Measurements from ENCODE around the gene TRAPPC12. TPM values are rescaled to one million over a fixed set of nuclear protein-coding genes. Genes with fewer than 3 reads are reported as not detected.

Gene TRAPPC12
- polyA plus RNA-seq, 1 donor (not counting 4 experiments of a cell fraction or from before 2014, with no cell fraction given): 44.2 TPM

DNA sequence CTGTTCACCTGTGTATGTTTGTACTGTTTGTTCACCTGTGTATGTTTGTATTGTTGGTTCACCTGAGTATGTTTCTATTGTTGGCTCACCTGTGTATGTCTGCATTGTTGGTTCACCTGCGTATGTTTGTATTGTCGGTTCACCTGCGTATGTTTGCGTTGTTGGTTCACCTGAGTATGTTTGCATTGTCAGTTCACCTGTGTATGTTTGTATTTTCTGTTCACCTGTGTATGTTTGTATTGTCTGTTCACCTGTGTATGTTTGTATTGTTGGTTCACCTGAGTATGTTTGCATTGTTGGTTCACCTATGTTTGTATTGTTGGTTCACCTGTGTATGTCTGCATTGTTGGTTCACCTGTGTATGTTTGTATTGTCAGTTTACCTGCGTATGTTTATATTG is 125.2 kb downstream of the TRAPPC12 start:
- Histone ChIP-seq H3K4me1 (ENCODE audit: control insufficient read depth, extremely low read depth, insufficient read depth, low read length) (no peaks in the 10 kb centered on the region), H3K9me1 (ENCODE audit: control insufficient read depth, extremely low read depth, insufficient read depth, low read length) (no peaks in the 10 kb centered on the region), H3K4me3 (ENCODE audit: control insufficient read depth in 2 of 3, extremely low read depth in 1 of 3, insufficient read depth in 2 of 3, low read depth in 1 of 3, low read length in 3 of 3) (no peak overlapping the region), H4K20me1 (ENCODE audit: control insufficient read depth, extremely low read depth, insufficient read depth, low read length) (no peaks in the 10 kb centered on the region), H3K27ac (ENCODE audit: control insufficient read depth, insufficient read depth, low read length) (no peak overlapping the region), H3K27me3 (ENCODE audit: control insufficient read depth, extremely low read depth, insufficient read depth, low read length) (no peaks in the 10 kb centered on the region), H3K79me2 (ENCODE audit: control insufficient read depth, insufficient read depth, low read length) (peaks cover 8% of the 10 kb centered on the region), H3K9me3 (ENCODE audit: control insufficient read depth, low read depth, low read length) (no peaks in the 10 kb centered on the region), H3K9ac (ENCODE audit: control insufficient read depth, extremely low read depth, insufficient read depth, low read length) (no peak overlapping the region), H3K36me3 (ENCODE audit: control insufficient read depth in 2 of 2, extremely low read depth in 1 of 2, insufficient read depth in 2 of 2, low read length in 2 of 2) (peaks cover 0 to 19% of the 10 kb centered on the region in 2 experiments), H2AFZ (ENCODE audit: control insufficient read depth, low read length) (no peak overlapping the region), H3K4me2 (ENCODE audit: control insufficient read depth, extremely low read depth, insufficient read depth, low read depth, low read length) (no peak overlapping the region)
- TF ChIP-seq EZH2 (IDR thresholded peaks at IDR 0.05; ENCODE audit: low read length): no peak
- TF ChIP-seq, protein P1, sequence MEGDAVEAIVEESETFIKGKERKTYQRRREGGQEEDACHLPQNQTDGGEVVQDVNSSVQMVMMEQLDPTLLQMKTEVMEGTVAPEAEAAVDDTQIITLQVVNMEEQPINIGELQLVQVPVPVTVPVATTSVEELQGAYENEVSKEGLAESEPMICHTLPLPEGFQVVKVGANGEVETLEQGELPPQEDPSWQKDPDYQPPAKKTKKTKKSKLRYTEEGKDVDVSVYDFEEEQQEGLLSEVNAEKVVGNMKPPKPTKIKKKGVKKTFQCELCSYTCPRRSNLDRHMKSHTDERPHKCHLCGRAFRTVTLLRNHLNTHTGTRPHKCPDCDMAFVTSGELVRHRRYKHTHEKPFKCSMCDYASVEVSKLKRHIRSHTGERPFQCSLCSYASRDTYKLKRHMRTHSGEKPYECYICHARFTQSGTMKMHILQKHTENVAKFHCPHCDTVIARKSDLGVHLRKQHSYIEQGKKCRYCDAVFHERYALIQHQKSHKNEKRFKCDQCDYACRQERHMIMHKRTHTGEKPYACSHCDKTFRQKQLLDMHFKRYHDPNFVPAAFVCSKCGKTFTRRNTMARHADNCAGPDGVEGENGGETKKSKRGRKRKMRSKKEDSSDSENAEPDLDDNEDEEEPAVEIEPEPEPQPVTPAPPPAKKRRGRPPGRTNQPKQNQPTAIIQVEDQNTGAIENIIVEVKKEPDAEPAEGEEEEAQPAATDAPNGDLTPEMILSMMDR (optimal IDR thresholded peaks at IDR 0.05 in 1 of 3, IDR thresholded peaks at IDR 0.05 in 1 of 3, conservative IDR thresholded peaks at IDR 0.05 in 1 of 3; ENCODE audit: extremely low read depth in 1 of 3, insufficient read depth in 2 of 3, low read length in 3 of 3): no peak
- FAIRE-seq: no peak
- dilution Hi-C loops (cut with MboI; ENCODE audit: extremely low pct_ligation_motif_present, low sequenced_read_pairs): no loop called here
- DNase-seq (ENCODE audit: low read depth, low spot score): no peak

DNA sequence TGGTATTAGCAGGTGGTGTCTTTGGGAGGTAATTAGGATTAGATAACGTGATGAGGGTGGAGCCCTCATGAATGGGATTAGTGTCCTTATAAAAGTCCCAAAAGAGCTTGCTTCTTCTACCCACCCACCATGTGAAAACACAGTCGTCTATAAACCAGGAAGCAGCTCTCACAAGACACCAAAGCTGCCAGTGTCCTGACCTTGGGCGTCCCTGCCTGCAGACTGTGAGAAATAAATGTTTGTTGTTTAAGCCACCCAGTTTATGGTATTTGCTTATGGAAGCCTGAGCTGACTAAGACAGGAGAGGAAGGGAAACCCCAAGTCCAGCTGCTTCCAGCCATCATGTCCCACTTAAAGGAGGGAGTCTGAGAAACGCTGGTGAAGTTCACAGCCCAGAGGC is 126.3 kb downstream of the TRAPPC12 start:
- H3K27me3 ChIP-seq (ENCODE audit: control insufficient read depth, extremely low read depth, insufficient read depth, low read length): no peaks in the 10 kb centered on the region
- H2AFZ ChIP-seq (ENCODE audit: control insufficient read depth, low read length): no peak overlapping the region
- FAIRE-seq (no peak), DNase-seq (ENCODE audit: low read depth, low spot score) (no peak)
- no peaks in the 10 kb centered on the region for H3K9me3 ChIP-seq (ENCODE audit: control insufficient read depth, low read depth, low read length)
- dilution Hi-C loops (cut with MboI; ENCODE audit: extremely low pct_ligation_motif_present, low sequenced_read_pairs): no loop called here
- no peaks in the 10 kb centered on the region for H3K4me1 ChIP-seq (ENCODE audit: control insufficient read depth, extremely low read depth, insufficient read depth, low read length)
- H3K4me3 ChIP-seq (ENCODE audit: control insufficient read depth in 2 of 3, extremely low read depth in 1 of 3, insufficient read depth in 2 of 3, low read depth in 1 of 3, low read length in 3 of 3): no peak overlapping the region
- peaks cover 8% of the 10 kb centered on the region for H3K79me2 ChIP-seq (ENCODE audit: control insufficient read depth, insufficient read depth, low read length)
- TF ChIP-seq, protein P1 (optimal IDR thresholded peaks at IDR 0.05 in 1 of 3, IDR thresholded peaks at IDR 0.05 in 1 of 3, conservative IDR thresholded peaks at IDR 0.05 in 1 of 3; ENCODE audit: extremely low read depth in 1 of 3, insufficient read depth in 2 of 3, low read length in 3 of 3): no peak
- no peak for TF ChIP-seq EZH2 (IDR thresholded peaks at IDR 0.05; ENCODE audit: low read length)
- H3K36me3 ChIP-seq (ENCODE audit: control insufficient read depth in 2 of 2, extremely low read depth in 1 of 2, insufficient read depth in 2 of 2, low read length in 2 of 2): peaks cover 0 to 14% of the 10 kb centered on the region in 2 experiments
- no peaks in the 10 kb centered on the region for H4K20me1 ChIP-seq (ENCODE audit: control insufficient read depth, extremely low read depth, insufficient read depth, low read length)
- H3K9ac ChIP-seq (ENCODE audit: control insufficient read depth, extremely low read depth, insufficient read depth, low read length): no peak overlapping the region
- H3K9me1 ChIP-seq (ENCODE audit: control insufficient read depth, extremely low read depth, insufficient read depth, low read length): no peaks in the 10 kb centered on the region
- H3K27ac ChIP-seq (ENCODE audit: control insufficient read depth, insufficient read depth, low read length): no peak overlapping the region
- no peak overlapping the region for H3K4me2 ChIP-seq (ENCODE audit: control insufficient read depth, extremely low read depth, insufficient read depth, low read depth, low read length)
